Astrocyte of the cerebellum (primary cell): ENCODE measurements around the gene LYST.
"Not testable (repeated sequence)": the region's sequence is repeated elsewhere in the genome, so short reads cannot be mapped to it uniquely, and the experiment has no call there.

ENCODE experiments used
- DNase-seq: peaks from one replicate; pipeline ENCODE4 v3.0.0-alpha.2; 2011; ENCODE audit warnings: low read depth
- H3K4me3 ChIP-seq: 2 replicates; pipeline ENCODE4 v1.5.1; 2011; ENCODE audit warnings: mild to moderate bottlenecking, low read depth, low read length, moderate library complexity
- in situ Hi-C: cut with HindIII; loops from 2 replicates; pipeline ENCODE4 v1.10.0; 2017; ENCODE audit warnings: low sequenced_read_pairs
- TF ChIP-seq, protein P1 (sequence below): IDR thresholded peaks from 2 replicates; pipeline ENCODE4 v1.5.1; 2012; ENCODE audit warnings: low read length, low read depth, moderate library complexity, mild to moderate bottlenecking; ENCODE audit errors: missing control alignments

Gene LYST

GRCh38 chr1:235650341-235651169 is 216.2 kb downstream of the LYST start:
- TF ChIP-seq, protein P1, sequence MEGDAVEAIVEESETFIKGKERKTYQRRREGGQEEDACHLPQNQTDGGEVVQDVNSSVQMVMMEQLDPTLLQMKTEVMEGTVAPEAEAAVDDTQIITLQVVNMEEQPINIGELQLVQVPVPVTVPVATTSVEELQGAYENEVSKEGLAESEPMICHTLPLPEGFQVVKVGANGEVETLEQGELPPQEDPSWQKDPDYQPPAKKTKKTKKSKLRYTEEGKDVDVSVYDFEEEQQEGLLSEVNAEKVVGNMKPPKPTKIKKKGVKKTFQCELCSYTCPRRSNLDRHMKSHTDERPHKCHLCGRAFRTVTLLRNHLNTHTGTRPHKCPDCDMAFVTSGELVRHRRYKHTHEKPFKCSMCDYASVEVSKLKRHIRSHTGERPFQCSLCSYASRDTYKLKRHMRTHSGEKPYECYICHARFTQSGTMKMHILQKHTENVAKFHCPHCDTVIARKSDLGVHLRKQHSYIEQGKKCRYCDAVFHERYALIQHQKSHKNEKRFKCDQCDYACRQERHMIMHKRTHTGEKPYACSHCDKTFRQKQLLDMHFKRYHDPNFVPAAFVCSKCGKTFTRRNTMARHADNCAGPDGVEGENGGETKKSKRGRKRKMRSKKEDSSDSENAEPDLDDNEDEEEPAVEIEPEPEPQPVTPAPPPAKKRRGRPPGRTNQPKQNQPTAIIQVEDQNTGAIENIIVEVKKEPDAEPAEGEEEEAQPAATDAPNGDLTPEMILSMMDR: no peak
- in situ Hi-C loops: no loop called here
- peak overlapping the region; percentile 51 for H3K4me3 ChIP-seq
- no peak for DNase-seq

GRCh38 chr1:235649368-235650163 is 217.1 kb downstream of the LYST start, which contains the start of gene GNG4:
Gene GNG4, minus strand, starts transcription at chr1:235649784. Its CDS starts 65,946 bp downstream, at chr1:235583838.
- H3K4me3 ChIP-seq: peak within 1 kb of the TSS; percentile 51
- DNase-seq: no peak
- TF ChIP-seq, protein P1: no peak
- in situ Hi-C loops: no loop called here

DNA sequence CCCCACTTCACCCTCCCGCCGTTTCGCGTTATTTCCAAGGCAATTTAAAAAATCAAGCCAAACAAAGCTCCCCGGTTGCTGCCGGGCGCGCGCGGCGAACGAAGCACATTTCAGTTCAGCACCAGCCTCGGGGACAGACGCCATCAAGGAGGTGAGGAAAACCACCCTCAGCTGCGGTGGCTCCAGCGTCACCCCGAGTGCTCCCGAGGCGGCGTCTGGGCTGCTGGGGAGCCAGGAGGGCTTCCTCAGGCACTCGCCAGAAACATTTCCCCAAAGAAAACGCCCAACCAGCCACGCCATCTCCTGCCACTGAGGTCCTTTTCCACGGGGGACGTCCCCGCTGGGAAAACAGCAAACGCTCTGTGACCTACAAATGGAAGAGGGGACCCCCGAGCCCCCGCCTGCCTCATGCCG is 217.7 kb downstream of the LYST start:
- in situ Hi-C loops: no loop called here
- peak overlapping the region; percentile 51 for H3K4me3 ChIP-seq
- DNase-seq: peak; percentile 40
- TF ChIP-seq, protein P1: no peak

DNA sequence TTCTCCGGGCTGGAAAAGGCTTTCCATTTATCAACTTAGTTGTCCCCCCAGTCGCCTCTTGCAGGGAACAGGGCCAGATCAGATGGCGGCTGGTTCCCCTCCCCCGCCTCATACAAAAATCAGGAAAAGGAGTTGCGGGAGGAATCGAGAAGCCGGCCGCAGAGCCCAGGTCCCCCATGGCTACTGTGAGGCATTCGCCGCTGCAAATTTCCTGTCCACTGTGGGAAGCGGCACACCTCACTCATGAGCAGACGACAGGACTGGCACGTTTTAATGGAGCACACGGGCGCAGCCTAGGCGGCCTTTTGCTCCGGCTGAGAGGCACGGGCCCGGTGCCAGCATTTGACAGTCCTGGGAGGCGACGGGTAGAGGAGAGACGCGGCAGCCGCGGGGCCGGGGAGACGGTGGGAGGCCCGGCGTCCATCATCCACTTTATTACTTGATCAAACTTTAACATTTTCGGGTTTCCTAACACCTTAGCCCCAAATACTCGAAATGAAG is 218.2 kb downstream of the LYST start:
- H3K4me3 ChIP-seq: peak overlapping the region; percentile 51
- in situ Hi-C loops: no loop called here

GRCh38 chr1:235647537-235647936 is 219.2 kb downstream of the LYST start:
- in situ Hi-C loops, DNase-seq, H3K4me3 ChIP-seq: not testable (repeated sequence)

More for the DNA sequence above, 218.2 kb downstream of the LYST start:
- no peak for DNase-seq
- TF ChIP-seq, protein P1: no peak

- TF ChIP-seq, protein P1: no peak
- in situ Hi-C loops: no loop called here
- DNase-seq: no peak
- H3K4me3 ChIP-seq: no peak overlapping the region
Measured at GRCh38 chr1:235646463-235646862, 220.2 kb downstream of the LYST start.
